Colon (tissue), 2 donors: Measurements from ENCODE around the gene KPNA2.
"Not testable (repeated sequence)": the region's sequence is repeated elsewhere in the genome, so short reads cannot be mapped to it uniquely, and the experiment has no call there.

Experiments
- FAIRE-seq: peaks from 2 replicates; lab custom pipeline; 2012; peaks lifted over from hg19 to GRCh38; lab: Jason Lieb, UNC
- donor health status: control.
- donor health status: control.

KPNA2 gene

GRCh38 chr17:68061512-68062313 is 26.2 kb downstream of the KPNA2 start:
- no peak for FAIRE-seq

GRCh38 chr17:68065366-68065765 is 29.8 kb downstream of the KPNA2 start:
- FAIRE-seq, result not testable (repeated sequence)

- not testable (repeated sequence) for FAIRE-seq
Observed at GRCh38 chr17:68068512-68068911, 33.0 kb downstream of the KPNA2 start.

- not testable (repeated sequence) for FAIRE-seq
Observed at GRCh38 chr17:68070582-68071444, 35.3 kb downstream of the KPNA2 start.

GRCh38 chr17:68074279-68074678 is 38.7 kb downstream of the KPNA2 start:
- FAIRE-seq, result no peak

- FAIRE-seq, result not testable (repeated sequence)
Observed at GRCh38 chr17:68075953-68076607, 40.5 kb downstream of the KPNA2 start.

GRCh38 chr17:68077498-68077897 is 42.0 kb downstream of the KPNA2 start:
- not testable (repeated sequence) for FAIRE-seq

GRCh38 chr17:68080411-68081150 is 45.0 kb downstream of the KPNA2 start:
- no peak for FAIRE-seq

GRCh38 chr17:68081305-68082265 is 46.0 kb downstream of the KPNA2 start:
- not testable (repeated sequence) for FAIRE-seq

GRCh38 chr17:68085771-68086381 is 50.3 kb downstream of the KPNA2 start:
- no peak for FAIRE-seq

- not testable (repeated sequence) for FAIRE-seq
Observed at GRCh38 chr17:68086666-68087065, 51.1 kb downstream of the KPNA2 start.

GRCh38 chr17:68087131-68087623 is 51.6 kb downstream of the KPNA2 start:
- not testable (repeated sequence) for FAIRE-seq

- FAIRE-seq, result no peak
Observed at GRCh38 chr17:68087851-68088250, 52.3 kb downstream of the KPNA2 start.

GRCh38 chr17:68089881-68090280 is 54.3 kb downstream of the KPNA2 start:
- no peak for FAIRE-seq

GRCh38 chr17:68094481-68095078 is 59.0 kb downstream of the KPNA2 start:
- no peak for FAIRE-seq

- no peak for FAIRE-seq
Observed at GRCh38 chr17:68095205-68095811, 59.8 kb downstream of the KPNA2 start.

GRCh38 chr17:68096111-68096510 is 60.6 kb downstream of the KPNA2 start:
- FAIRE-seq, result no peak
